ENCODE measurements around the gene TIMP2. TPM values are rescaled to one million over a fixed set of nuclear protein-coding genes. Genes with fewer than 3 reads are reported as not detected.

TIMP2 gene
- total and polyA plus RNA-seq, 2 donors from 2014 or later = 72.1 to 172 TPM

- Histone ChIP-seq H3K27ac (ENCODE audit: low read depth in 2 of 2, low read length in 2 of 2) (no peak overlapping the region), H3K27me3 (ENCODE audit: control insufficient read depth, insufficient read depth, low read length) (no peaks in the 10 kb centered on the region), H3K9me3 (ENCODE audit: control insufficient read depth in 2 of 3, insufficient read depth in 1 of 3, low read length in 3 of 3) (no peaks in the 10 kb centered on the region), H3K36me3 (ENCODE audit: control insufficient read depth in 2 of 3, insufficient read depth in 3 of 3, low read length in 3 of 3) (no peaks in the 10 kb centered on the region), H3K9ac (ENCODE audit: low read length in 3 of 3) (no peak overlapping the region), H3K4me3 (ENCODE audit: low read length in 3 of 3) (no peak overlapping the region), H3K4me1 (ENCODE audit: control insufficient read depth in 2 of 3, insufficient read depth in 2 of 3, low read depth in 1 of 3, low read length in 3 of 3) (peaks cover 0 to 12% (median 0%) of the 10 kb centered on the region in 3 donors)
- no peak for FAIRE-seq
- TF ChIP-seq CTCF (IDR thresholded peaks at IDR 0.05; ENCODE audit: borderline replicate concordance, extremely low read depth, insufficient read depth) = no peak
- intact Hi-C loops (cut with DNase I) = no loop called here
- no peak for DNase-seq
Measured at GRCh38 chr17:78895322-78895721, 29.9 kb downstream of the TIMP2 start.

DNA sequence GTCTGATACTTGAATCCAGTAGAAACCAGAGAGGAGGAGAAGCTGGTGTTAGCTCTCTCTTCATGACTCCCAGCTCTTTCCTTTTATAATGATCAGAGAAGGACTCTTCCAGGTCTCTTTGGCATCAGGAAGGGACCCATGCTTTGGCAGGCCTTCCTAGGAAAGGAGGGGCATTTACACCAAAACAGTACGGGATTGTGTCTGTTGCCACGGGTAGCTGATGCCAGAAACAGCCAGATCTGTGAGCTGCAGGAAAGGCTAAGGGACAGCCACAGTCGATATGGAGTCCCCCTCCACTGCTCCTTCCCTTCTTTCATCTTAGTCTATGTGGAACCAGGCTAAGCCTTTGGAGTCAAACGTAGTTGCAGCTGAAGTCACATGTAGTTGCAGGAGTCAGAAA is 31.5 kb downstream of the TIMP2 start:
- no peak for TF ChIP-seq CTCF (IDR thresholded peaks at IDR 0.05; ENCODE audit: borderline replicate concordance, extremely low read depth, insufficient read depth)
- peaks cover 0 to 7% (median 0%) of the 10 kb centered on the region in 3 donors for H3K4me1 ChIP-seq (ENCODE audit: control insufficient read depth in 2 of 3, insufficient read depth in 2 of 3, low read depth in 1 of 3, low read length in 3 of 3)
- intact Hi-C loops (cut with DNase I) = no loop called here
- FAIRE-seq (no peak), DNase-seq (no peak)
- no peaks in the 10 kb centered on the region for H3K9me3 ChIP-seq (ENCODE audit: control insufficient read depth in 2 of 3, insufficient read depth in 1 of 3, low read length in 3 of 3)
- H3K36me3 ChIP-seq (ENCODE audit: control insufficient read depth in 2 of 3, insufficient read depth in 3 of 3, low read length in 3 of 3) = no peaks in the 10 kb centered on the region
- H3K9ac ChIP-seq (ENCODE audit: low read length in 3 of 3) = no peak overlapping the region
- H3K4me3 ChIP-seq (ENCODE audit: low read length in 3 of 3) = no peak overlapping the region
- no peak overlapping the region for H3K27ac ChIP-seq (ENCODE audit: low read depth in 2 of 2, low read length in 2 of 2)
- no peaks in the 10 kb centered on the region for H3K27me3 ChIP-seq (ENCODE audit: control insufficient read depth, insufficient read depth, low read length)

DNA sequence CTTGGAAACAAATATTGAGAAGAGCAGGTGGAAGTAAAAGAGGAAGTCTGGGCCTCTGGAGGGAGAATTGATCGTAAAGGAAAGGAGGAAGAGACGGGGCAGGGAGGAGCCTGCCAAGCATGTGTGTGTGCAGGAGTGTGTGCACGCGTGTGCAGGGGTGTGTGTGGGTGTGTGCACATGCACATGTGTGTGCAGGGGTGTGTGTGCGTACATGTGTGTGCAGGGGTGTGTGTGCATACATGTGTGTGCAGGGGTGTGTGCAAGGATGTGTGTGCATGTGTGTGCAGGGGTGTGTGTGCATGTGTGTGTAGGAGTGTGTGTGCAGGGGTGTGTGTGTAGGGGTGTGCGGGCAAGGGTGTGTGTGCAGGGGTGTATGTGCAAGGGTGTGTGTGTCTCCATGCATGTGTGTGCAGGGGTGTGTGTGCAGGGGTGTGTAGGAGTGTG is 32.2 kb downstream of the TIMP2 start:
- no peak for TF ChIP-seq CTCF (IDR thresholded peaks at IDR 0.05; ENCODE audit: borderline replicate concordance, extremely low read depth, insufficient read depth)
- Histone ChIP-seq H3K4me1 (ENCODE audit: control insufficient read depth in 2 of 3, insufficient read depth in 2 of 3, low read depth in 1 of 3, low read length in 3 of 3) (peaks cover 0 to 7% (median 0%) of the 10 kb centered on the region in 3 donors), H3K27ac (ENCODE audit: low read depth in 2 of 2, low read length in 2 of 2) (no peak overlapping the region), H3K36me3 (ENCODE audit: control insufficient read depth in 2 of 3, insufficient read depth in 3 of 3, low read length in 3 of 3) (no peaks in the 10 kb centered on the region), H3K9ac (ENCODE audit: low read length in 3 of 3) (no peak overlapping the region), H3K27me3 (ENCODE audit: control insufficient read depth, insufficient read depth, low read length) (no peaks in the 10 kb centered on the region), H3K4me3 (ENCODE audit: low read length in 3 of 3) (no peak overlapping the region), H3K9me3 (ENCODE audit: control insufficient read depth in 2 of 3, insufficient read depth in 1 of 3, low read length in 3 of 3) (no peaks in the 10 kb centered on the region)
- no peak for DNase-seq
- no peak for FAIRE-seq
- intact Hi-C loops (cut with DNase I) = no loop called here

DNA sequence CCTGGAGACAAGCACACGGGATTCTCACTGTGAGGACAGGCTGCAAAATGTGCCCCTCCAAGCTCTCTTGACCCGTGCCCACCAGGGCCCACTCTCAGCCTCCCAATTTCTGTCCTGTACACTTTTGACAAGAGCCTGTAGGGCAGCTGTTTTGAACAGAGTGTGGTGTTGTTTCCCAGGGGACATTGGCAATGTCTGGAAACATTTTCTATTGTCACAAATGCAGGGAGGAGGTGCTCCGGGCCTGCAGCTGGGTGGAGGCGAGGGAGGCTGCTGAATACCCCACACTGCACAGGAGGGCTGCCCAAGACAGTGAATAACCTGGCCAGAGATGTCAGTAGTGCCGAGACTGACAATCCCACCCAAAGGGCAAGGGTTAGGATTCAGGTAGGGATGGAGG is 32.7 kb downstream of the TIMP2 start:
- Histone ChIP-seq H3K4me1 (ENCODE audit: control insufficient read depth in 2 of 3, insufficient read depth in 2 of 3, low read depth in 1 of 3, low read length in 3 of 3) (peaks cover 0 to 6% (median 0%) of the 10 kb centered on the region in 3 donors), H3K27ac (ENCODE audit: low read depth in 2 of 2, low read length in 2 of 2) (no peak overlapping the region), H3K9me3 (ENCODE audit: control insufficient read depth in 2 of 3, insufficient read depth in 1 of 3, low read length in 3 of 3) (no peaks in the 10 kb centered on the region)

More for the DNA sequence above, 32.7 kb downstream of the TIMP2 start:
- H3K36me3 ChIP-seq (ENCODE audit: control insufficient read depth in 2 of 3, insufficient read depth in 3 of 3, low read length in 3 of 3) = no peaks in the 10 kb centered on the region
- no peak for TF ChIP-seq CTCF (IDR thresholded peaks at IDR 0.05; ENCODE audit: borderline replicate concordance, extremely low read depth, insufficient read depth)
- H3K4me3 ChIP-seq (ENCODE audit: low read length in 3 of 3) = no peak overlapping the region
- DNase-seq (no peak), FAIRE-seq (no peak)
- H3K9ac ChIP-seq (ENCODE audit: low read length in 3 of 3) = no peak overlapping the region
- H3K27me3 ChIP-seq (ENCODE audit: control insufficient read depth, insufficient read depth, low read length) = no peaks in the 10 kb centered on the region
- intact Hi-C loops (cut with DNase I) = no loop called here

All from kidney (tissue), 14 donors.